K562 (cell line): Measurements from ENCODE around the gene WFDC9. TPM values are rescaled to one million over a fixed set of nuclear protein-coding genes. Genes with fewer than 3 reads are reported as not detected.

Experiments
- ATAC-seq: fragments of 200-7000 bp; cut with Tn5 transposase; 3 replicates; pipeline ENCODE4 v1.9.1; 2020; ENCODE audit warnings: moderate library complexity
- BruUV-seq: library from RNA; stranded (reverse); fragments of 400-500 nt; replicated peaks from 2 replicates; lab custom pipeline; 2021; lab: Mats Ljungman, UMichigan
- CTCF ChIA-PET: fragments of 300-600 bp; formaldehyde crosslinking; extraction: SDS; loops from one replicate; lab custom pipeline; 2021; ENCODE audit warnings: low intra/inter-chr PET ratio; lab: Yijun Ruan, JAX
- POLR2A ChIA-PET: fragments of 300-600, 350-650 bp; sonication (Branson Sonifier 250); formaldehyde crosslinking; extraction: SDS; loops from one replicate; lab custom pipeline; 2021; ENCODE audit warnings: antibody characterized with exemption, inconsistent platforms; lab: Yijun Ruan, JAX
- DNase-seq, 4 experiments: peaks; one replicate each; pipeline versions ENCODE4 v3.0.0 to v3.0.0-alpha.2; 2011 to 2018; ENCODE audit warnings: low spot score in 3 of 4, mixed read lengths in 3 of 4; ENCODE audit errors: extremely low read depth in 1 of 4
- FAIRE-seq: peaks from 2 replicates; lab custom pipeline; 2011; peaks lifted over from hg19 to GRCh38; lab: Jason Lieb, UNC
- H2AFZ ChIP-seq: 2 replicates; pipeline ENCODE4 v1.6.0; 2011; ENCODE audit warnings: low read depth, low read length, control low read depth, inconsistent platforms
- H3K27ac ChIP-seq: fragments of 200-600 bp; 3 replicates; pipeline ENCODE4 v1.8.0; 2011; ENCODE audit warnings: low read depth, mild to moderate bottlenecking, control low read depth, inconsistent platforms, low read length, moderate library complexity, mixed read lengths; ENCODE audit errors: extremely low read depth
- H3K27me3 ChIP-seq, 2 experiments: fragments of 300-600 bp in 1 of 2; 2 replicates in 1 of 2; 3 replicates in 1 of 2; pipeline versions ENCODE4 v1.6.0 to v1.8.0; 2011; ENCODE audit warnings: inconsistent platforms in 2 of 2, low read length in 2 of 2, mild to moderate bottlenecking in 1 of 2, mixed read lengths in 1 of 2, moderate library complexity in 1 of 2; ENCODE audit not compliant: control insufficient read depth in 2 of 2, insufficient read depth in 2 of 2
- H3K36me3 ChIP-seq: fragments of 300-600 bp; 3 replicates; pipeline ENCODE4 v1.8.0; 2011; ENCODE audit warnings: mild to moderate bottlenecking, low read length, inconsistent platforms; ENCODE audit not compliant: control insufficient read depth, insufficient read depth
- H3K4me1 ChIP-seq, 2 experiments: fragments of 200-600 bp in 1 of 2; replicated peaks in 1 of 2; 2 replicates in 1 of 2; 3 replicates in 1 of 2; pipeline versions ENCODE4 v1.5.1 to v1.8.0; 2011; ENCODE audit warnings: inconsistent platforms in 2 of 2, low read length in 2 of 2, mild to moderate bottlenecking in 1 of 2, mixed read lengths in 1 of 2, moderate library complexity in 1 of 2; ENCODE audit not compliant: control insufficient read depth in 2 of 2, insufficient read depth in 2 of 2
- H3K4me2 ChIP-seq: 2 replicates; pipeline ENCODE4 v1.6.1; 2011; ENCODE audit warnings: low read length, control low read depth, inconsistent platforms, mixed read lengths; ENCODE audit not compliant: insufficient read depth
- H3K4me3 ChIP-seq: fragments of 200-600 bp; sonication (generic), shearing (Covaris generic); 2 replicates; pipeline ENCODE4 v1.5.1; 2016; ENCODE audit warnings: control low read depth, inconsistent platforms
- H3K79me2 ChIP-seq: fragments of 200-600 bp; 3 replicates; pipeline ENCODE4 v1.8.0; 2011; ENCODE audit warnings: low read length, inconsistent platforms; ENCODE audit not compliant: control insufficient read depth, insufficient read depth
- H3K9ac ChIP-seq, 2 experiments: 2 replicates each; pipeline versions ENCODE4 v1.6.0 to v1.6.1; 2011; ENCODE audit warnings: low read depth in 2 of 2, low read length in 2 of 2, control low read depth in 1 of 2, inconsistent platforms in 1 of 2, mild to moderate bottlenecking in 1 of 2, mixed read lengths in 1 of 2; ENCODE audit not compliant: insufficient read depth in 1 of 2
- H3K9me1 ChIP-seq: one replicate; pipeline ENCODE4 v1.6.0; 2011; ENCODE audit warnings: inconsistent platforms, mild to moderate bottlenecking, low read length, moderate library complexity; ENCODE audit not compliant: control insufficient read depth, insufficient read depth
- H3K9me3 ChIP-seq: replicated peaks from 2 replicates; pipeline ENCODE4 v1.5.1; 2011; ENCODE audit warnings: low read depth, low read length, inconsistent platforms; ENCODE audit not compliant: control insufficient read depth, insufficient read depth
- H4K20me1 ChIP-seq: replicated peaks from 2 replicates; pipeline ENCODE4 v1.6.1; 2011; ENCODE audit warnings: low read length, inconsistent platforms, mixed read lengths; ENCODE audit not compliant: control insufficient read depth, insufficient read depth
- ATF2 ChIP-seq: sonication (generic); formaldehyde crosslinking; IDR thresholded peaks from 2 replicates; pipeline ENCODE4 v1.8.1; 2022; ENCODE audit warnings: missing genetic modification reagents
- ATF3 ChIP-seq, 2 experiments: fragments of 450-650 bp in 1 of 2; sonication (generic) in 1 of 2; formaldehyde crosslinking in 1 of 2; IDR thresholded peaks in 1 of 2; conservative IDR thresholded peaks in 1 of 2; 2 replicates each; pipeline versions ENCODE4 v1.6.1 to v1.8.1; 2016 to 2023; ENCODE audit warnings: mild to moderate bottlenecking in 2 of 2, moderate library complexity in 2 of 2, inconsistent platforms in 1 of 2, missing genetic modification reagents in 1 of 2
- BHLHE40 ChIP-seq: IDR thresholded peaks from 2 replicates; pipeline ENCODE4 v1.6.1; 2011; ENCODE audit warnings: low read length, improper control_type of control experiment
- CBX8 ChIP-seq: fragments of 200-600 bp; sonication (generic); IDR thresholded peaks from 2 replicates; pipeline ENCODE4 v1.6.1; 2012; ENCODE audit warnings: borderline replicate concordance, mixed run types, low read depth, mild to moderate bottlenecking, moderate library complexity, mixed read lengths, low read length, control low read depth, inconsistent platforms; ENCODE audit not compliant: poor library complexity, severe bottlenecking; ENCODE audit errors: extremely low read depth
- E2F1 ChIP-seq: sonication (generic); formaldehyde crosslinking; IDR thresholded peaks from 2 replicates; pipeline ENCODE4 v1.8.1; 2023; ENCODE audit warnings: mild to moderate bottlenecking, missing genetic modification reagents, moderate library complexity
- MTF1 ChIP-seq: fragments of 250-450 bp; sonication (Bioruptor Pico); IDR thresholded peaks from 2 replicates; pipeline ENCODE4 v1.9.0; 2021; ENCODE audit warnings: moderate library complexity, mild to moderate bottlenecking, inconsistent platforms, borderline replicate concordance
- NCOA4 ChIP-seq: fragments of 450-650 bp; IDR thresholded peaks from 2 replicates; pipeline ENCODE4 v1.6.1; 2018; ENCODE audit warnings: mild to moderate bottlenecking; ENCODE audit not compliant: partially characterized antibody
- NFYB ChIP-seq: IDR thresholded peaks from 2 replicates; pipeline ENCODE4 v1.6.1; 2011; ENCODE audit warnings: mild to moderate bottlenecking, moderate library complexity; ENCODE audit not compliant: insufficient read length; ENCODE audit errors: extremely low read depth
- TCF3 ChIP-seq: sonication (generic); formaldehyde crosslinking; IDR thresholded peaks from 2 replicates; pipeline ENCODE4 v1.4.0; 2020; ENCODE audit warnings: mild to moderate bottlenecking, missing genetic modification reagents
- TFAM ChIP-seq: fragments of 250-450 bp; sonication (Bioruptor Pico); conservative IDR thresholded peaks from 2 replicates; pipeline ENCODE4 v1.5.0; 2021; ENCODE audit warnings: mild to moderate bottlenecking, moderate library complexity
- TSC22D4 ChIP-seq: fragments of 450-650 bp; IDR thresholded peaks from 2 replicates; pipeline ENCODE4 v1.6.1; 2016; ENCODE audit warnings: missing genetic modification characterization, missing biosample characterization, control low read depth
- XRCC4 ChIP-seq: IDR thresholded peaks from one replicate; pipeline ENCODE4 v1.6.1; 2011; ENCODE audit not compliant: insufficient read depth, insufficient read length; ENCODE audit errors: extremely low read depth
- ZBTB33 ChIP-seq: sonication (generic); formaldehyde crosslinking; IDR thresholded peaks from 2 replicates; pipeline ENCODE4 v1.8.1; 2023; ENCODE audit warnings: mild to moderate bottlenecking, missing genetic modification reagents
- whole genome bisulfite sequencing: fragments of 100-300 bp; shearing (Covaris generic); methylation state at CpG from one replicate; pipeline ENCODE4 v1.1.6; 2016; ENCODE audit warnings: low coverage, mixed read lengths; ENCODE audit not compliant: insufficient coverage; ENCODE audit errors: missing lambda C conversion rate; 5-methylcytosine and 5-hydroxymethylcytosine counted together
- in situ Hi-C: fragments of 300-500 bp; cut with MboI; formaldehyde crosslinking; loops from 4 replicates; pipeline ENCODE4 v1.15.0; 2018; ENCODE audit warnings: inconsistent platforms, mixed read lengths
- intact Hi-C: fragments of 100-400 bp; cut with micrococcal nuclease; formaldehyde crosslinking; loops from 2 replicates; pipeline ENCODE4 v1.14.2; 2022
- polyA plus RNA-seq, 8 experiments: library from polyadenylated mRNA; depleted of rRNA in 4 of 8; stranded (reverse) in 5 of 8; unstranded in 3 of 8; fragments of >200 nt; fragmentation: Nextera tagmentation in 2 of 8; fragmentation: Illumina TruSeq in 1 of 8; extraction: Ambion mirVana in 2 of 8; extraction: Trizol in 1 of 8; gene quantifications; 2 replicates each; pipeline versions ENCODE4 v1.2.1 to v1.2.3, GENCODE V29; 2011 to 2014; ENCODE audit warnings: inconsistent platforms in 1 of 8, missing spikeins in 1 of 8
- total RNA-seq, 7 experiments: library from RNA; depleted of rRNA in 6 of 7; stranded (reverse); fragments of >200 nt in 6 of 7; fragmentation: Illumina TruSeq in 2 of 7; extraction: Trizol in 2 of 7; gene quantifications; 2 replicates each; pipeline versions ENCODE4 v1.2.1 to v1.2.3, GENCODE V29; 2011 to 2021; ENCODE audit warnings: low replicate concordance in 1 of 7
- TF ChIP-seq, protein P1 (sequence below): fragments of 450-650 bp; IDR thresholded peaks from 2 replicates; pipeline ENCODE4 v1.6.1; 2016; ENCODE audit warnings: mild to moderate bottlenecking

Gene WFDC9
- total and polyA plus RNA-seq, 9 of the 15 experiments (the other 6 are each of a cell fraction or from before 2014, with no cell fraction given): not detected

GRCh38 chr20:45589725-45590124 is 41.4 kb downstream of the WFDC9 start:
- Histone ChIP-seq H3K79me2 (no peaks in the 10 kb centered on the region), H2AFZ (no peak overlapping the region), H3K4me3 (no peak overlapping the region), H3K4me2 (no peak overlapping the region), H4K20me1 (no peaks in the 10 kb centered on the region), H3K9me1 (no peaks in the 10 kb centered on the region), H3K27ac (no peak overlapping the region), H3K9ac (no peak overlapping the region), H3K9me3 (no peaks in the 10 kb centered on the region), H3K36me3 (no peaks in the 10 kb centered on the region), H3K27me3 (peaks cover 0 to 3% of the 10 kb centered on the region in 2 experiments; a peak in 1 of 5 replicates), H3K4me1 (no peaks in the 10 kb centered on the region)
- CTCF ChIA-PET: no interaction called here
- POLR2A ChIA-PET: interaction anchor here (0.5 kb wide), 1 partner anchor 246 kb away, joined by 3 read pairs; no protein-coding TSS in a partner anchor
- in situ Hi-C loops (no loop called here), intact Hi-C loops (no loop called here)
- no peak for DNase-seq
- no TSS peak for BruUV-seq
- 0% methylated on average over 1 of the region's 1 CpG for WGBS
- no peak for FAIRE-seq
- no peak for ATAC-seq
- no peak for TF ChIP-seq E2F1 (CRISPR knock-in tag)
- no peak for TF ChIP-seq NFYB
- no peak for TF ChIP-seq ATF3 (IDR thresholded peaks at IDR 0.05)
- no peak for TF ChIP-seq ATF3 (CRISPR knock-in tag; conservative IDR thresholded peaks at IDR 0.05)
- no peak for TF ChIP-seq NCOA4
- TF ChIP-seq TSC22D4 (tag): no peak
- TF ChIP-seq MTF1 (CRISPR knock-in tag): no peak
- no peak for TF ChIP-seq XRCC4
- TF ChIP-seq BHLHE40: no peak
- no peak for TF ChIP-seq TCF3
- no peak for TF ChIP-seq ZBTB33 (CRISPR knock-in tag)
- no peak for TF ChIP-seq TFAM
- TF ChIP-seq ATF2 (CRISPR knock-in tag): no peak
- no peak for TF ChIP-seq CBX8
- TF ChIP-seq, protein P1, sequence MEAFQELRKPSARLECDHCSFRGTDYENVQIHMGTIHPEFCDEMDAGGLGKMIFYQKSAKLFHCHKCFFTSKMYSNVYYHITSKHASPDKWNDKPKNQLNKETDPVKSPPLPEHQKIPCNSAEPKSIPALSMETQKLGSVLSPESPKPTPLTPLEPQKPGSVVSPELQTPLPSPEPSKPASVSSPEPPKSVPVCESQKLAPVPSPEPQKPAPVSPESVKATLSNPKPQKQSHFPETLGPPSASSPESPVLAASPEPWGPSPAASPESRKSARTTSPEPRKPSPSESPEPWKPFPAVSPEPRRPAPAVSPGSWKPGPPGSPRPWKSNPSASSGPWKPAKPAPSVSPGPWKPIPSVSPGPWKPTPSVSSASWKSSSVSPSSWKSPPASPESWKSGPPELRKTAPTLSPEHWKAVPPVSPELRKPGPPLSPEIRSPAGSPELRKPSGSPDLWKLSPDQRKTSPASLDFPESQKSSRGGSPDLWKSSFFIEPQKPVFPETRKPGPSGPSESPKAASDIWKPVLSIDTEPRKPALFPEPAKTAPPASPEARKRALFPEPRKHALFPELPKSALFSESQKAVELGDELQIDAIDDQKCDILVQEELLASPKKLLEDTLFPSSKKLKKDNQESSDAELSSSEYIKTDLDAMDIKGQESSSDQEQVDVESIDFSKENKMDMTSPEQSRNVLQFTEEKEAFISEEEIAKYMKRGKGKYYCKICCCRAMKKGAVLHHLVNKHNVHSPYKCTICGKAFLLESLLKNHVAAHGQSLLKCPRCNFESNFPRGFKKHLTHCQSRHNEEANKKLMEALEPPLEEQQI: no peak
